WTC11 (cell line): ENCODE results near the gene PTGR2. TPM values are rescaled to one million over a fixed set of nuclear protein-coding genes. Genes with fewer than 3 reads are reported as not detected.
A peak's percentile ranks its signal among the peaks of the same experiment; 100 is the strongest.
"Not testable (repeated sequence)": the region's sequence is repeated elsewhere in the genome, so short reads cannot be mapped to it uniquely, and the experiment has no call there.

Experiments used
- ATAC-seq: fragments of 200-7000 bp; cut with Tn5 transposase; 2 replicates; pipeline ENCODE4 v1.10.0; 2021; ENCODE audit warnings: mild to moderate bottlenecking, moderate library complexity
- CTCF ChIA-PET: fragments of 300-600 bp; sonication (Branson Sonifier 250); formaldehyde crosslinking; loops from one replicate; lab custom pipeline; 2021; ENCODE audit warnings: antibody characterized with exemption; lab: Charles Lee
- POLR2A ChIA-PET: fragments of 350-600 bp; sonication (Branson Sonifier 250); formaldehyde crosslinking; loops from one replicate; lab custom pipeline; 2021; ENCODE audit warnings: antibody characterized with exemption; lab: Charles Lee
- DNase-seq: peaks from one replicate; pipeline ENCODE4 v3.0.0; 2021; ENCODE audit warnings: low spot score
- H3K27ac Mint-ChIP-seq: 2 replicates; pipeline ENCODE4 v1.8.0; 2021; ENCODE audit warnings: mixed read lengths
- H3K27me3 Mint-ChIP-seq: 2 replicates; pipeline ENCODE4 v1.8.0; 2021; ENCODE audit warnings: low read depth, mild to moderate bottlenecking, moderate library complexity, mixed read lengths
- H3K36me3 Mint-ChIP-seq: 2 replicates; pipeline ENCODE4 v1.8.0; 2021; ENCODE audit warnings: mixed read lengths
- H3K4me1 Mint-ChIP-seq: 2 replicates; pipeline ENCODE4 v1.8.0; 2022; ENCODE audit warnings: mixed read lengths
- H3K4me3 Mint-ChIP-seq: 2 replicates; pipeline ENCODE4 v1.8.0; 2021; ENCODE audit warnings: mild to moderate bottlenecking, moderate library complexity, mixed read lengths
- H3K9me3 Mint-ChIP-seq: 2 replicates; pipeline ENCODE4 v1.8.0; 2021; ENCODE audit warnings: mixed read lengths
- CREM ChIP-seq: sonication (generic); formaldehyde crosslinking; IDR thresholded peaks from 2 replicates; pipeline ENCODE4 v1.8.1; 2022; ENCODE audit warnings: mild to moderate bottlenecking, missing genetic modification reagents, moderate library complexity
- ELF4 ChIP-seq: sonication (generic); formaldehyde crosslinking; IDR thresholded peaks from 2 replicates; pipeline ENCODE4 v1.8.1; 2022; ENCODE audit warnings: low read depth, mild to moderate bottlenecking, moderate library complexity, missing genetic modification reagents
- ETV6 ChIP-seq: sonication (generic); formaldehyde crosslinking; IDR thresholded peaks from 2 replicates; pipeline ENCODE4 v1.8.1; 2022; ENCODE audit warnings: mild to moderate bottlenecking, missing genetic modification reagents
- FOXJ3 ChIP-seq: sonication (generic); formaldehyde crosslinking; IDR thresholded peaks from 2 replicates; pipeline ENCODE4 v1.9.0; 2021; ENCODE audit warnings: missing genetic modification reagents, mild to moderate bottlenecking, borderline replicate concordance
- FOXP1 ChIP-seq: sonication (generic); formaldehyde crosslinking; IDR thresholded peaks from 2 replicates; pipeline ENCODE4 v1.8.0; 2022; ENCODE audit warnings: missing genetic modification reagents, mild to moderate bottlenecking, moderate library complexity, borderline replicate concordance
- HMGA2 ChIP-seq: fragments of 250-450 bp; sonication (Bioruptor Pico); IDR thresholded peaks from 2 replicates; pipeline ENCODE4 v1.4.0; 2021; ENCODE audit warnings: mild to moderate bottlenecking, moderate library complexity
- KAT7 ChIP-seq: sonication (generic); formaldehyde crosslinking; IDR thresholded peaks from 2 replicates; pipeline ENCODE4 v1.8.1; 2023; ENCODE audit warnings: missing genetic modification reagents, mild to moderate bottlenecking, borderline replicate concordance
- RELA ChIP-seq: sonication (generic); formaldehyde crosslinking; IDR thresholded peaks from 2 replicates; pipeline ENCODE4 v1.8.1; 2022; ENCODE audit warnings: missing genetic modification reagents, mild to moderate bottlenecking, borderline replicate concordance
- RORB ChIP-seq: fragments of 250-450 bp; sonication (Bioruptor Pico); IDR thresholded peaks from 2 replicates; pipeline ENCODE4 v1.9.0; 2021; ENCODE audit warnings: mild to moderate bottlenecking
- ZNF138 ChIP-seq: sonication (generic); formaldehyde crosslinking; conservative IDR thresholded peaks from 2 replicates; pipeline ENCODE4 v1.8.1; 2022; ENCODE audit warnings: mild to moderate bottlenecking, moderate library complexity, missing genetic modification reagents
- total RNA-seq: library from RNA; stranded (reverse); gene quantifications from 3 replicates; pipeline ENCODE4 v1.2.3, GENCODE V29; 2021
- TF ChIP-seq, protein P1 (sequence below): fragments of 250-450 bp; sonication (Bioruptor Pico); IDR thresholded peaks from 2 replicates; pipeline ENCODE4 v1.9.0; 2021; ENCODE audit warnings: mild to moderate bottlenecking, borderline replicate concordance
- TF ChIP-seq, protein P2 (sequence below): sonication (generic); formaldehyde crosslinking; IDR thresholded peaks from 2 replicates; pipeline ENCODE4 v1.8.1; 2022; ENCODE audit warnings: mild to moderate bottlenecking, missing genetic modification reagents, moderate library complexity, borderline replicate concordance
- TF ChIP-seq, protein P3 (sequence below): sonication (generic); formaldehyde crosslinking; conservative IDR thresholded peaks from 2 replicates; pipeline ENCODE4 v1.8.1; 2022; ENCODE audit warnings: mild to moderate bottlenecking, missing genetic modification reagents
- TF ChIP-seq, protein P4 (sequence below): fragments of 250-450 bp; sonication (Bioruptor Pico); IDR thresholded peaks from 2 replicates; pipeline ENCODE4 v1.9.0; 2021; ENCODE audit warnings: mild to moderate bottlenecking
- TF ChIP-seq, protein P5 (sequence below): sonication (generic); formaldehyde crosslinking; IDR thresholded peaks from 2 replicates; pipeline ENCODE4 v1.8.0; 2023; ENCODE audit warnings: missing genetic modification reagents, mild to moderate bottlenecking, borderline replicate concordance
- TF ChIP-seq, protein P6 (sequence below): sonication (generic); formaldehyde crosslinking; IDR thresholded peaks from 2 replicates; pipeline ENCODE4 v1.8.0; 2022; ENCODE audit warnings: mild to moderate bottlenecking, missing genetic modification reagents

Gene PTGR2
- total RNA-seq, 1 experiment from 2014 or later = 20.7 TPM

DNA sequence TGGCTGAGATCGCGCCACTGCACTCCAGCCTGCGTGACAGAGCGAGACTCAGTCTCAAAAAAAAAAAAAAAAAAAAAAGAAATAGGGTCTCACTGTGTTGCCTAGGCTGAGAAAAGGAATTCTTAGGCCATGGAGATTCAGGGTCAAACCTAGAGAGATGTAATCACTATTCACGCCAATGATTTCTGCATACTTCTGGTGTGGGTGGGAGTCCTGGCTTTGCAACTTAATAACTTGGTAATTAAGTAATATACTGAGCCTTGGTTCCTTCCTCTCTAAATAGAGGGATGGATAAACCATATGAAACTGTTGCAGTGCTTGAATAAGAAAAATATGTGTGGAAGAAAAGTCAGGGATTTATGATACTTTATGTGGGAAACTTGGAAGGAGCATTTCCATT is 37.7 kb downstream of the PTGR2 start:
- Mint-ChIP-seq H3K9me3 (no peaks in the 10 kb centered on the region), H3K27ac (peak overlapping the region; percentile 17; the same call in 1 of the 2 replicates), H3K27me3 (no peaks in the 10 kb centered on the region), H3K36me3 (peaks cover 11% of the 10 kb centered on the region), H3K4me1 (peaks cover 20% of the 10 kb centered on the region), H3K4me3 (no peak overlapping the region)
- ChIA-PET CTCF (interaction anchor here (0.7 kb wide), 1 partner anchor 176 kb away, joined by 3 read pairs; no protein-coding TSS in a partner anchor), POLR2A (no interaction called here)
- DNase-seq (no peak), ATAC-seq (no peak)
- no peak for TF ChIP-seq CREM (CRISPR knock-in tag)
- TF ChIP-seq RORB (CRISPR knock-in tag) = no peak
- no peak for TF ChIP-seq FOXP1 (CRISPR knock-in tag)
- TF ChIP-seq, protein P1, sequence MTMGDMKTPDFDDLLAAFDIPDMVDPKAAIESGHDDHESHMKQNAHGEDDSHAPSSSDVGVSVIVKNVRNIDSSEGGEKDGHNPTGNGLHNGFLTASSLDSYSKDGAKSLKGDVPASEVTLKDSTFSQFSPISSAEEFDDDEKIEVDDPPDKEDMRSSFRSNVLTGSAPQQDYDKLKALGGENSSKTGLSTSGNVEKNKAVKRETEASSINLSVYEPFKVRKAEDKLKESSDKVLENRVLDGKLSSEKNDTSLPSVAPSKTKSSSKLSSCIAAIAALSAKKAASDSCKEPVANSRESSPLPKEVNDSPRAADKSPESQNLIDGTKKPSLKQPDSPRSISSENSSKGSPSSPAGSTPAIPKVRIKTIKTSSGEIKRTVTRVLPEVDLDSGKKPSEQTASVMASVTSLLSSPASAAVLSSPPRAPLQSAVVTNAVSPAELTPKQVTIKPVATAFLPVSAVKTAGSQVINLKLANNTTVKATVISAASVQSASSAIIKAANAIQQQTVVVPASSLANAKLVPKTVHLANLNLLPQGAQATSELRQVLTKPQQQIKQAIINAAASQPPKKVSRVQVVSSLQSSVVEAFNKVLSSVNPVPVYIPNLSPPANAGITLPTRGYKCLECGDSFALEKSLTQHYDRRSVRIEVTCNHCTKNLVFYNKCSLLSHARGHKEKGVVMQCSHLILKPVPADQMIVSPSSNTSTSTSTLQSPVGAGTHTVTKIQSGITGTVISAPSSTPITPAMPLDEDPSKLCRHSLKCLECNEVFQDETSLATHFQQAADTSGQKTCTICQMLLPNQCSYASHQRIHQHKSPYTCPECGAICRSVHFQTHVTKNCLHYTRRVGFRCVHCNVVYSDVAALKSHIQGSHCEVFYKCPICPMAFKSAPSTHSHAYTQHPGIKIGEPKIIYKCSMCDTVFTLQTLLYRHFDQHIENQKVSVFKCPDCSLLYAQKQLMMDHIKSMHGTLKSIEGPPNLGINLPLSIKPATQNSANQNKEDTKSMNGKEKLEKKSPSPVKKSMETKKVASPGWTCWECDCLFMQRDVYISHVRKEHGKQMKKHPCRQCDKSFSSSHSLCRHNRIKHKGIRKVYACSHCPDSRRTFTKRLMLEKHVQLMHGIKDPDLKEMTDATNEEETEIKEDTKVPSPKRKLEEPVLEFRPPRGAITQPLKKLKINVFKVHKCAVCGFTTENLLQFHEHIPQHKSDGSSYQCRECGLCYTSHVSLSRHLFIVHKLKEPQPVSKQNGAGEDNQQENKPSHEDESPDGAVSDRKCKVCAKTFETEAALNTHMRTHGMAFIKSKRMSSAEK (CRISPR knock-in tag) = no peak
- TF ChIP-seq, protein P2, sequence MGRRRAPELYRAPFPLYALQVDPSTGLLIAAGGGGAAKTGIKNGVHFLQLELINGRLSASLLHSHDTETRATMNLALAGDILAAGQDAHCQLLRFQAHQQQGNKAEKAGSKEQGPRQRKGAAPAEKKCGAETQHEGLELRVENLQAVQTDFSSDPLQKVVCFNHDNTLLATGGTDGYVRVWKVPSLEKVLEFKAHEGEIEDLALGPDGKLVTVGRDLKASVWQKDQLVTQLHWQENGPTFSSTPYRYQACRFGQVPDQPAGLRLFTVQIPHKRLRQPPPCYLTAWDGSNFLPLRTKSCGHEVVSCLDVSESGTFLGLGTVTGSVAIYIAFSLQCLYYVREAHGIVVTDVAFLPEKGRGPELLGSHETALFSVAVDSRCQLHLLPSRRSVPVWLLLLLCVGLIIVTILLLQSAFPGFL = no peak

DNA sequence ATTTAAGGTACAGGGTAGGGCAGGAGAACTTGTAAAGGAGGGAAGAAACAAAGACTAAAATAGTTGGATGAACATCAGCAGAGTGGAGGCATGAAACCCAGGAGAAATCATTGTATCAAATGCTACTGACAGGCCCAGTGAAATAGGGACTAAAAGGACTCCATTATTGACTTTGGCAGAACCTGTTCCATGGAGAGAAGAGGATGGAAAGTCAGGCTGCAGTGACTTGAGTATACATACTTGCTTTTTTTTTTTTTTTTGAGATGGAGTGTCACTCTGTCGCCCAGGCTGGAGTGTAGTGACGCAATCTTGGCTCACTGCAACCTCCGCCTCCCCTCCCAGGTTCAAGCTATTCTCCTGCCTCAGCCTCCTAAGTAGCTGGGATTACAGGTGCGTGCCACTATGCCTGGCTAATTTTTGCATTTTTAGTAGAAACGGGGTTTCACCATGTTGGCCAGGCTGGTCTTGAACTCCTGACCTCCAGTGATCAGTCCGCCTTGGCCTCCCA is 42.6 kb downstream of the PTGR2 start:
- CTCF ChIA-PET, ATAC-seq, H3K4me1 Mint-ChIP-seq, DNase-seq, H3K4me3 Mint-ChIP-seq, H3K27me3 Mint-ChIP-seq, H3K27ac Mint-ChIP-seq, H3K9me3 Mint-ChIP-seq: not testable (repeated sequence)
- H3K36me3 Mint-ChIP-seq = peaks cover 39% of the 10 kb centered on the region
- POLR2A ChIA-PET = interaction anchor here (0.6 kb wide), 1 partner anchor 8 kb away, joined by 4 read pairs; no protein-coding TSS in a partner anchor

DNA sequence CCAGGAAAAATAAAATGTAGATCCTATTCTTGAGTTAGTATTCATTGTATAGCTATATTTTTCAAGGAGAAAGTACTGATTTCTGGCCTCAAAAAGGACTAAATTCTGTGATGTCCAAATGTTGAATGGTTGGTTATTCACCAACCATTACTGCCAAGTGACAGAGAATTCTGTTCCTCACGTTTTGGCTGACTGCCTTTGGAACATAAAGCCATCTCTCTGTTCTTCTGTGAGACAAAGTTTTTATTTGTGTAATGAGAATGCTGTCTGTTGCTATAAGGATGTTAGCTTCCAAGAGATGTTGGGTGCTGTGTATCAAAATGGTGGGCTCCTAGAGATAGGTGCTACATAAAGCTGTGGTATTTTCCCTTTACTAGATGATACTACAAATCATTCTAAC is 44.3 kb downstream of the PTGR2 start:
- ATAC-seq (no peak), DNase-seq (no peak)
- H3K4me3 Mint-ChIP-seq = no peak overlapping the region
- no peaks in the 10 kb centered on the region for H3K27me3 Mint-ChIP-seq
- peaks cover 47% of the 10 kb centered on the region for H3K36me3 Mint-ChIP-seq
- POLR2A ChIA-PET = no interaction called here
- CTCF ChIA-PET = interaction anchor here (1.0 kb wide), 1 partner anchor 167 kb away, joined by 3 read pairs; no protein-coding TSS in a partner anchor
- H3K27ac Mint-ChIP-seq = no peak overlapping the region
- no peaks in the 10 kb centered on the region for H3K4me1 Mint-ChIP-seq
- H3K9me3 Mint-ChIP-seq = no peaks in the 10 kb centered on the region
- no peak for TF ChIP-seq ZNF138 (CRISPR knock-in tag)
- TF ChIP-seq ELF4 (CRISPR knock-in tag) = no peak
- no peak for TF ChIP-seq KAT7 (CRISPR knock-in tag)
- TF ChIP-seq, protein P3, sequence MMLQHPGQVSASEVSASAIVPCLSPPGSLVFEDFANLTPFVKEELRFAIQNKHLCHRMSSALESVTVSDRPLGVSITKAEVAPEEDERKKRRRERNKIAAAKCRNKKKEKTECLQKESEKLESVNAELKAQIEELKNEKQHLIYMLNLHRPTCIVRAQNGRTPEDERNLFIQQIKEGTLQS (CRISPR knock-in tag) = no peak
- TF ChIP-seq ETV6 (CRISPR knock-in tag) = no peak
- TF ChIP-seq FOXJ3 (CRISPR knock-in tag) = no peak
- TF ChIP-seq, protein P4, sequence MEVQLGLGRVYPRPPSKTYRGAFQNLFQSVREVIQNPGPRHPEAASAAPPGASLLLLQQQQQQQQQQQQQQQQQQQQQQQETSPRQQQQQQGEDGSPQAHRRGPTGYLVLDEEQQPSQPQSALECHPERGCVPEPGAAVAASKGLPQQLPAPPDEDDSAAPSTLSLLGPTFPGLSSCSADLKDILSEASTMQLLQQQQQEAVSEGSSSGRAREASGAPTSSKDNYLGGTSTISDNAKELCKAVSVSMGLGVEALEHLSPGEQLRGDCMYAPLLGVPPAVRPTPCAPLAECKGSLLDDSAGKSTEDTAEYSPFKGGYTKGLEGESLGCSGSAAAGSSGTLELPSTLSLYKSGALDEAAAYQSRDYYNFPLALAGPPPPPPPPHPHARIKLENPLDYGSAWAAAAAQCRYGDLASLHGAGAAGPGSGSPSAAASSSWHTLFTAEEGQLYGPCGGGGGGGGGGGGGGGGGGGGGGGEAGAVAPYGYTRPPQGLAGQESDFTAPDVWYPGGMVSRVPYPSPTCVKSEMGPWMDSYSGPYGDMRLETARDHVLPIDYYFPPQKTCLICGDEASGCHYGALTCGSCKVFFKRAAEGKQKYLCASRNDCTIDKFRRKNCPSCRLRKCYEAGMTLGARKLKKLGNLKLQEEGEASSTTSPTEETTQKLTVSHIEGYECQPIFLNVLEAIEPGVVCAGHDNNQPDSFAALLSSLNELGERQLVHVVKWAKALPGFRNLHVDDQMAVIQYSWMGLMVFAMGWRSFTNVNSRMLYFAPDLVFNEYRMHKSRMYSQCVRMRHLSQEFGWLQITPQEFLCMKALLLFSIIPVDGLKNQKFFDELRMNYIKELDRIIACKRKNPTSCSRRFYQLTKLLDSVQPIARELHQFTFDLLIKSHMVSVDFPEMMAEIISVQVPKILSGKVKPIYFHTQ (CRISPR knock-in tag) = no peak
- TF ChIP-seq RELA (CRISPR knock-in tag) = no peak
- no peak for TF ChIP-seq HMGA2
- TF ChIP-seq, protein P5, sequence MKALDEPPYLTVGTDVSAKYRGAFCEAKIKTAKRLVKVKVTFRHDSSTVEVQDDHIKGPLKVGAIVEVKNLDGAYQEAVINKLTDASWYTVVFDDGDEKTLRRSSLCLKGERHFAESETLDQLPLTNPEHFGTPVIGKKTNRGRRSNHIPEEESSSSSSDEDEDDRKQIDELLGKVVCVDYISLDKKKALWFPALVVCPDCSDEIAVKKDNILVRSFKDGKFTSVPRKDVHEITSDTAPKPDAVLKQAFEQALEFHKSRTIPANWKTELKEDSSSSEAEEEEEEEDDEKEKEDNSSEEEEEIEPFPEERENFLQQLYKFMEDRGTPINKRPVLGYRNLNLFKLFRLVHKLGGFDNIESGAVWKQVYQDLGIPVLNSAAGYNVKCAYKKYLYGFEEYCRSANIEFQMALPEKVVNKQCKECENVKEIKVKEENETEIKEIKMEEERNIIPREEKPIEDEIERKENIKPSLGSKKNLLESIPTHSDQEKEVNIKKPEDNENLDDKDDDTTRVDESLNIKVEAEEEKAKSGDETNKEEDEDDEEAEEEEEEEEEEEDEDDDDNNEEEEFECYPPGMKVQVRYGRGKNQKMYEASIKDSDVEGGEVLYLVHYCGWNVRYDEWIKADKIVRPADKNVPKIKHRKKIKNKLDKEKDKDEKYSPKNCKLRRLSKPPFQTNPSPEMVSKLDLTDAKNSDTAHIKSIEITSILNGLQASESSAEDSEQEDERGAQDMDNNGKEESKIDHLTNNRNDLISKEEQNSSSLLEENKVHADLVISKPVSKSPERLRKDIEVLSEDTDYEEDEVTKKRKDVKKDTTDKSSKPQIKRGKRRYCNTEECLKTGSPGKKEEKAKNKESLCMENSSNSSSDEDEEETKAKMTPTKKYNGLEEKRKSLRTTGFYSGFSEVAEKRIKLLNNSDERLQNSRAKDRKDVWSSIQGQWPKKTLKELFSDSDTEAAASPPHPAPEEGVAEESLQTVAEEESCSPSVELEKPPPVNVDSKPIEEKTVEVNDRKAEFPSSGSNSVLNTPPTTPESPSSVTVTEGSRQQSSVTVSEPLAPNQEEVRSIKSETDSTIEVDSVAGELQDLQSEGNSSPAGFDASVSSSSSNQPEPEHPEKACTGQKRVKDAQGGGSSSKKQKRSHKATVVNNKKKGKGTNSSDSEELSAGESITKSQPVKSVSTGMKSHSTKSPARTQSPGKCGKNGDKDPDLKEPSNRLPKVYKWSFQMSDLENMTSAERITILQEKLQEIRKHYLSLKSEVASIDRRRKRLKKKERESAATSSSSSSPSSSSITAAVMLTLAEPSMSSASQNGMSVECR (CRISPR knock-in tag) = no peak
- TF ChIP-seq, protein P6, sequence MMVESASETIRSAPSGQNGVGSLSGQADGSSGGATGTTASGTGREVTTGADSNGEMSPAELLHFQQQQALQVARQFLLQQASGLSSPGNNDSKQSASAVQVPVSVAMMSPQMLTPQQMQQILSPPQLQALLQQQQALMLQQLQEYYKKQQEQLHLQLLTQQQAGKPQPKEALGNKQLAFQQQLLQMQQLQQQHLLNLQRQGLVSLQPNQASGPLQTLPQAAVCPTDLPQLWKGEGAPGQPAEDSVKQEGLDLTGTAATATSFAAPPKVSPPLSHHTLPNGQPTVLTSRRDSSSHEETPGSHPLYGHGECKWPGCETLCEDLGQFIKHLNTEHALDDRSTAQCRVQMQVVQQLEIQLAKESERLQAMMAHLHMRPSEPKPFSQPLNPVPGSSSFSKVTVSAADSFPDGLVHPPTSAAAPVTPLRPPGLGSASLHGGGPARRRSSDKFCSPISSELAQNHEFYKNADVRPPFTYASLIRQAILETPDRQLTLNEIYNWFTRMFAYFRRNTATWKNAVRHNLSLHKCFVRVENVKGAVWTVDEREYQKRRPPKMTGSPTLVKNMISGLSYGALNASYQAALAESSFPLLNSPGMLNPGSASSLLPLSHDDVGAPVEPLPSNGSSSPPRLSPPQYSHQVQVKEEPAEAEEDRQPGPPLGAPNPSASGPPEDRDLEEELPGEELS (CRISPR knock-in tag) = no peak
